Measurements from ENCODE around the gene MAP4K4. TPM values are rescaled to one million over a fixed set of nuclear protein-coding genes. Genes with fewer than 3 reads are reported as not detected.

MAP4K4 gene
- total RNA-seq, 1 donor from 2014 or later = 68.4 TPM

DNA sequence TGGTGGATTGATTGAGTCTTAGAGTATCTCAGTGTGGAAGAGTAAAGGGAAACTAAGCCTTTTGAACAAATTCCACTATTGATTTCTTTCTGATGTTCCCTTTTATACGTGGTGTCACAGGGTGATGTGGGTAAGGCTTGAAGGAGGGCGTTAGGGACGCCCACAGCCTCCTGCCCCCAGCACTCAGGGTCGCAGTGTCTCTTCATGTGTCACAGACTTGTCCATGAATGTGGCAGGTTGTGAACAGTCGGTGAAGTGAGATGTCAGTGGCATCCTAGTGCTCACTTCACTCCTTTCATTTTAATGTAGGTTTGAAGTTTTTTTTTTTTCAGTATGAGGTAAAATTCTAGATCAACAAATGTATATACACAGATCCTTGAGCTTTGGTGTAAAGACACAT, 171.0 kb downstream of the MAP4K4 start:
- peaks cover 100% of the 10 kb centered on the region for H3K36me3 ChIP-seq
- no peak for ATAC-seq
- intact Hi-C loops (cut with DNase I) = no loop called here

DNA sequence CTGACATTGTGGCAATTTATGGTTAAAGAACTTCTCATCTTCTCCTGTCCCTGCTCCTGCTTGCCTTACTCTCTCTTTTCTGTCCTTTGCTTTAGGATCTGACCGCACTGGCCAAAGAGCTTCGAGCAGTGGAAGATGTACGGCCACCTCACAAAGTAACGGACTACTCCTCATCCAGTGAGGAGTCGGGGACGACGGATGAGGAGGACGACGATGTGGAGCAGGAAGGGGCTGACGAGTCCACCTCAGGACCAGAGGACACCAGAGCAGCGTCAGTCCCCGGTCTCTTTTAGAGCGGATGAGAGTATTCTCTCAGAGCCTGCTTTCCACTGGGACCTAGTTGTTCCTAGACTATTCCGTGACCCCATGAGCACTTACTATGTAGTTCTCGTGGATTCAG, 172.0 kb downstream of the MAP4K4 start:
- intact Hi-C loops (cut with DNase I) = no loop called here
- ATAC-seq (no peak), DNase-seq (no peak)
- Histone ChIP-seq H3K4me3 (no peak overlapping the region), H3K9me3 (no peaks in the 10 kb centered on the region), H3K4me1 (no peaks in the 10 kb centered on the region), H3K27ac (no peak overlapping the region), H3K27me3 (ENCODE audit: low read depth) (no peaks in the 10 kb centered on the region), H3K36me3 (peaks cover 100% of the 10 kb centered on the region)
- TF ChIP-seq, protein P1, sequence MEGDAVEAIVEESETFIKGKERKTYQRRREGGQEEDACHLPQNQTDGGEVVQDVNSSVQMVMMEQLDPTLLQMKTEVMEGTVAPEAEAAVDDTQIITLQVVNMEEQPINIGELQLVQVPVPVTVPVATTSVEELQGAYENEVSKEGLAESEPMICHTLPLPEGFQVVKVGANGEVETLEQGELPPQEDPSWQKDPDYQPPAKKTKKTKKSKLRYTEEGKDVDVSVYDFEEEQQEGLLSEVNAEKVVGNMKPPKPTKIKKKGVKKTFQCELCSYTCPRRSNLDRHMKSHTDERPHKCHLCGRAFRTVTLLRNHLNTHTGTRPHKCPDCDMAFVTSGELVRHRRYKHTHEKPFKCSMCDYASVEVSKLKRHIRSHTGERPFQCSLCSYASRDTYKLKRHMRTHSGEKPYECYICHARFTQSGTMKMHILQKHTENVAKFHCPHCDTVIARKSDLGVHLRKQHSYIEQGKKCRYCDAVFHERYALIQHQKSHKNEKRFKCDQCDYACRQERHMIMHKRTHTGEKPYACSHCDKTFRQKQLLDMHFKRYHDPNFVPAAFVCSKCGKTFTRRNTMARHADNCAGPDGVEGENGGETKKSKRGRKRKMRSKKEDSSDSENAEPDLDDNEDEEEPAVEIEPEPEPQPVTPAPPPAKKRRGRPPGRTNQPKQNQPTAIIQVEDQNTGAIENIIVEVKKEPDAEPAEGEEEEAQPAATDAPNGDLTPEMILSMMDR (IDR thresholded peaks at IDR 0.05) = no peak

More for the DNA sequence above, 171.0 kb downstream of the MAP4K4 start:
- no peak for DNase-seq
- Histone ChIP-seq H3K27me3 (ENCODE audit: low read depth) (no peaks in the 10 kb centered on the region), H3K9me3 (no peaks in the 10 kb centered on the region), H3K4me3 (no peak overlapping the region), H3K27ac (no peak overlapping the region), H3K4me1 (no peaks in the 10 kb centered on the region)
- TF ChIP-seq, protein P1 (IDR thresholded peaks at IDR 0.05) = no peak

DNA sequence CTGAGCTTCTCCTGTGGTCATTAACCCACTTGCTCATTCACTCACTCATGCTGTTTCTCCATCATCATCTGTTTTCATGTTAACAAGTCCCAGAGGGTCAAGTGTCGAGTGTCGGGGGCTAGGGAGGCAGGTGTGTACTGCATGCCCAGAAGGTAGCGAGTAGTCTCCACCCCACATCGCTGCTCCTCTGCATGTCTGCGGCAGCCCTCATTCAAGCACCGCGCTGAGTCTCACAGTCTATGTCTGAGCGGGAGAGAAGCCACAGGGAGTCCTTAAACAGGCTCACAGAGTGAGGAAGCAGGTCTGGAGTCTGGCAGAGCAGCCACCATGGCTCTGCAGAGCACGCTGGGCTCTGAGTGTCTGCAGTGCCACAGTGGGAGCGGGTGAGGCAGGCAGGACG, 172.9 kb downstream of the MAP4K4 start:
- ATAC-seq = no peak
- no peaks in the 10 kb centered on the region for H3K9me3 ChIP-seq
- intact Hi-C loops (cut with DNase I) = no loop called here
- no peak overlapping the region for H3K27ac ChIP-seq
- TF ChIP-seq, protein P1 (IDR thresholded peaks at IDR 0.05) = no peak
- DNase-seq = no peak
- H3K4me1 ChIP-seq = no peaks in the 10 kb centered on the region
- H3K4me3 ChIP-seq = no peak overlapping the region
- H3K27me3 ChIP-seq (ENCODE audit: low read depth) = no peaks in the 10 kb centered on the region
- H3K36me3 ChIP-seq = peaks cover 100% of the 10 kb centered on the region

DNA sequence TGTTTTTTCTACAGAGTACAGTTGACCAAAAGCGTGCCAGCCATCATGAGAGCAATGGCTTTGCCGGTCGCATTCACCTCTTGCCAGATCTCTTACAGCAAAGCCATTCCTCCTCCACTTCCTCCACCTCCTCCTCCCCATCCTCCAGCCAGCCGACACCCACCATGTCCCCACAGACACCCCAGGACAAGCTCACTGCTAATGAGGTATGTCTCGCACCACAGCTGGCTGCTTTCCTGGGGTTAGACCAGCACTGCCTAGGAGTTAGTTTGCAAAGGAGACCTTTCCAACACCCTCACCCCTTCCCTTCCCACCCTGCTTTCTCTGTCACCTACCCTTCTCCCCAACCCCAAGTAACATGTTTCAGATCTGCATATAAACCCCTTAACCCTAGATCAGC, 174.0 kb downstream of the MAP4K4 start:
- intact Hi-C loops (cut with DNase I) = no loop called here
- H3K36me3 ChIP-seq = peaks cover 100% of the 10 kb centered on the region
- ATAC-seq = no peak

DNA sequence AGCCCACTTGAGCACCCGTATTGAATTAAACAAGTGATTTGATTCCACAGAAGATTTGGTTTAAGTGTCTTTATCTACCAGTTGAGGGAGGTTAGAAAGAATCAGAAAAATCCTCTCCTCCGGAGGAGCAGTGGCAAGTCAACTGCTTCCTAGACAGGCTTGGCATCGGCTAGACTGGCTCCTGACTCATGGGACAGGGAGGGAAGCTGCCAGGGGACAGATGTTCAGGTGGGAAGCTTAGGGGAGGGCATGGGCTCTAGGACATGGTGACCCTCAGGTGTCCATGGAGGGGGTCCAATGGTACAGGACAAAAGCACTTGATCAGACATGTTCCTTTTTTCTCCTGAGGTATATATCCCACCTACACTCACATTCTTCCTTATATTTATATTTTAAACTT, 175.0 kb downstream of the MAP4K4 start:
- ATAC-seq = no peak
- Histone ChIP-seq H3K9me3 (no peaks in the 10 kb centered on the region), H3K27me3 (ENCODE audit: low read depth) (no peaks in the 10 kb centered on the region), H3K27ac (no peak overlapping the region), H3K36me3 (peaks cover 100% of the 10 kb centered on the region), H3K4me1 (no peaks in the 10 kb centered on the region), H3K4me3 (no peak overlapping the region)
- intact Hi-C loops (cut with DNase I) = no loop called here
- DNase-seq = no peak
- TF ChIP-seq, protein P1 (IDR thresholded peaks at IDR 0.05) = no peak

More for the DNA sequence above, 174.0 kb downstream of the MAP4K4 start:
- Histone ChIP-seq H3K27ac (no peak overlapping the region), H3K9me3 (no peaks in the 10 kb centered on the region), H3K27me3 (ENCODE audit: low read depth) (no peaks in the 10 kb centered on the region), H3K4me1 (no peaks in the 10 kb centered on the region), H3K4me3 (no peak overlapping the region)
- TF ChIP-seq, protein P1 (IDR thresholded peaks at IDR 0.05) = no peak
- no peak for DNase-seq

DNA sequence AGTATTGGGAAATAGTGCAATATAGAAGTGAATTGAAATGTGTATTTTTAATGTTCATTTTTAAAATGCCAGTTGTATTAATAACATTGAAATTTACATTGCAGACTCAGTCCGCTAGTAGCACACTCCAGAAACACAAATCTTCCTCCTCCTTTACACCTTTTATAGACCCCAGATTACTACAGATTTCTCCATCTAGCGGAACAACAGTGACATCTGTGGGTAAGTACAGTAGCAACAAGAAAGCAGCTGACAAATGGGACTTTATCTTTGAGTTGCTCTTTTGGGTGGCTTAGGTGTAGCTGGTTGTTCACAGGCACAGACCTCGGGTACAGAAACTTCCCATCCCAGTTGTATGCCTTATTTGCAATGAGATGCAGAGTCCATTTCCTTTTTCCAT, 176.0 kb downstream of the MAP4K4 start:
- Histone ChIP-seq H3K9me3 (no peaks in the 10 kb centered on the region), H3K27ac (no peak overlapping the region), H3K4me3 (no peak overlapping the region), H3K27me3 (ENCODE audit: low read depth) (no peaks in the 10 kb centered on the region), H3K36me3 (peaks cover 100% of the 10 kb centered on the region), H3K4me1 (no peaks in the 10 kb centered on the region)
- intact Hi-C loops (cut with DNase I) = no loop called here
- TF ChIP-seq, protein P1 (IDR thresholded peaks at IDR 0.05) = no peak
- DNase-seq (no peak), ATAC-seq (no peak)

Measured in lower lobe of right lung (tissue), 2 donors.